Loucy (cell line): Measurements from ENCODE around the gene RNFT2.
A peak's percentile ranks its signal among the peaks of the same experiment; 100 is the strongest.

Experiments
- H2AFZ ChIP-seq: fragments of 200-600 bp; sonication (generic); 2 replicates; pipeline ENCODE4 v1.6.0; 2016; ENCODE audit warnings: antibody characterized with exemption, mild to moderate bottlenecking, low read length, moderate library complexity
- H3F3A ChIP-seq: fragments of 200-600 bp; 2 replicates; pipeline ENCODE4 v1.6.0; 2016; ENCODE audit warnings: antibody characterized with exemption, low read depth, mild to moderate bottlenecking
- H3K27me3 ChIP-seq: fragments of 200-600 bp; sonication (generic); 2 replicates; pipeline ENCODE4 v1.6.1; 2014; ENCODE audit warnings: low read length, mild to moderate bottlenecking; ENCODE audit not compliant: insufficient read depth, poor library complexity, severe bottlenecking
- H3K36me3 ChIP-seq: fragments of 200-600 bp; sonication (generic); 2 replicates; pipeline ENCODE4 v1.6.1; 2016; ENCODE audit warnings: low read length; ENCODE audit not compliant: insufficient read depth
- H3K4me1 ChIP-seq: fragments of 200-600 bp; sonication (generic); 2 replicates; pipeline ENCODE4 v1.5.1; 2014; ENCODE audit warnings: low read length, mild to moderate bottlenecking; ENCODE audit not compliant: insufficient read depth, poor library complexity, severe bottlenecking
- H3K4me2 ChIP-seq: fragments of 200-600 bp; sonication (generic); 2 replicates; pipeline ENCODE4 v1.6.0; 2014; ENCODE audit warnings: antibody characterized with exemption, low read length, low read depth, mild to moderate bottlenecking; ENCODE audit not compliant: poor library complexity, severe bottlenecking
- H3K4me3 ChIP-seq: fragments of 200-600 bp; sonication (generic); 2 replicates; pipeline ENCODE4 v1.5.1; 2014; ENCODE audit warnings: low read length, mild to moderate bottlenecking, mixed read lengths; ENCODE audit not compliant: poor library complexity, severe bottlenecking
- H3K79me2 ChIP-seq: fragments of 200-600 bp; sonication (generic); 2 replicates; pipeline ENCODE4 v1.6.1; 2014; ENCODE audit warnings: low read length; ENCODE audit not compliant: insufficient read depth
- H3K9ac ChIP-seq: fragments of 200-600 bp; sonication (generic); 2 replicates; pipeline ENCODE4 v1.6.0; 2014; ENCODE audit warnings: mild to moderate bottlenecking, low read depth, low read length, moderate library complexity; ENCODE audit not compliant: poor library complexity, severe bottlenecking
- H3K9me2 ChIP-seq: fragments of 200-600 bp; sonication (generic); replicated peaks from 2 replicates; pipeline ENCODE4 v1.6.1; 2016; ENCODE audit warnings: low read depth, low read length, mixed read lengths
- H3K9me3 ChIP-seq: fragments of 200-600 bp; sonication (generic); 2 replicates; pipeline ENCODE4 v1.6.1; 2014; ENCODE audit warnings: mild to moderate bottlenecking, antibody characterized with exemption, low read length, low read depth; ENCODE audit not compliant: insufficient read depth
- H4K20me1 ChIP-seq: fragments of 200-600 bp; sonication (generic); 2 replicates; pipeline ENCODE4 v1.6.0; 2014; ENCODE audit warnings: antibody characterized with exemption, low read length, mild to moderate bottlenecking; ENCODE audit not compliant: insufficient read depth, poor library complexity, severe bottlenecking
- EZH2phosphoT487 ChIP-seq: fragments of 200-600 bp; IDR thresholded peaks from 2 replicates; pipeline ENCODE4 v1.6.1; 2018; ENCODE audit warnings: antibody characterized with exemption, mild to moderate bottlenecking, moderate library complexity, borderline replicate concordance
- TF ChIP-seq, protein P1 (sequence below): fragments of 200-600 bp; sonication (generic); conservative IDR thresholded peaks from 2 replicates; pipeline ENCODE4 v1.5.1; 2014; ENCODE audit warnings: mild to moderate bottlenecking, antibody characterized with exemption, low read length

Gene RNFT2

DNA sequence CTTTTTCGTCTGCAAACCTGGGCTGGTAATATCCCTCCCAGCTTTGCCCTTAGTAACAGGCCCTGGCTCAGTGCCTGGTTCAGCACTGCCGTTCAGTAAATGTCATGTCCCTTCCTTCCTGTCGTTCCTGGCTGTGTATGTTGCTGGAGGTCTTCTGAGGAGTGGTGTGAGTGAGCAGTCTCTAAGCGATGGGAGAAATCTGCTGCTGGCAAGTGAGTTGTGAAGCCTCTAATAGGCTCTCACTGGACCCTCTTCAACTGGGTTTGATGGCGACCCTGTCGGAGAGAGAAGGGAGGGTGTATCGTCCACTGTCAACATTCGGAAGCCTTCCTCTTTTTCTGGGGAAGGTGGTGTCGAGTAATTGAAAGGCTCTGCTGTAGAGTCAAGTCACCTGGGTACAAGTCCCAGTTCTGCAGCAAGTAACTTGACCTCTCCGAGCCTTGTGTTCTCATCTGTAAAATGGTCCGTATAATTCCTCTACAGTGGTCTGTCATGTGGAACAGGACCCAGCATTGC lies 80.3 kb downstream of the RNFT2 start:
- peak overlapping the region; percentile 85 for H3K4me3 ChIP-seq
- TF ChIP-seq EZH2phosphoT487, result no peak
- TF ChIP-seq, protein P1, sequence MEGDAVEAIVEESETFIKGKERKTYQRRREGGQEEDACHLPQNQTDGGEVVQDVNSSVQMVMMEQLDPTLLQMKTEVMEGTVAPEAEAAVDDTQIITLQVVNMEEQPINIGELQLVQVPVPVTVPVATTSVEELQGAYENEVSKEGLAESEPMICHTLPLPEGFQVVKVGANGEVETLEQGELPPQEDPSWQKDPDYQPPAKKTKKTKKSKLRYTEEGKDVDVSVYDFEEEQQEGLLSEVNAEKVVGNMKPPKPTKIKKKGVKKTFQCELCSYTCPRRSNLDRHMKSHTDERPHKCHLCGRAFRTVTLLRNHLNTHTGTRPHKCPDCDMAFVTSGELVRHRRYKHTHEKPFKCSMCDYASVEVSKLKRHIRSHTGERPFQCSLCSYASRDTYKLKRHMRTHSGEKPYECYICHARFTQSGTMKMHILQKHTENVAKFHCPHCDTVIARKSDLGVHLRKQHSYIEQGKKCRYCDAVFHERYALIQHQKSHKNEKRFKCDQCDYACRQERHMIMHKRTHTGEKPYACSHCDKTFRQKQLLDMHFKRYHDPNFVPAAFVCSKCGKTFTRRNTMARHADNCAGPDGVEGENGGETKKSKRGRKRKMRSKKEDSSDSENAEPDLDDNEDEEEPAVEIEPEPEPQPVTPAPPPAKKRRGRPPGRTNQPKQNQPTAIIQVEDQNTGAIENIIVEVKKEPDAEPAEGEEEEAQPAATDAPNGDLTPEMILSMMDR, result no peak
- peak overlapping the region; percentile 89 for H3K4me2 ChIP-seq
- H4K20me1 ChIP-seq, result no peaks in the 10 kb centered on the region
- H3K79me2 ChIP-seq, result no peaks in the 10 kb centered on the region
- H3K27me3 ChIP-seq, result no peaks in the 10 kb centered on the region
- no peaks in the 10 kb centered on the region for H3K36me3 ChIP-seq
- no peaks in the 10 kb centered on the region for H3K9me3 ChIP-seq
- H3K4me1 ChIP-seq, result peaks cover 7% of the 10 kb centered on the region
- peak overlapping the region; percentile 98 for H2AFZ ChIP-seq
- 0 out of 2 replicates have a peak, but pooled peaks cover 3% of the 10 kb centered on the region for H3F3A ChIP-seq
- H3K9ac ChIP-seq, result peak overlapping the region; percentile 86
- no peaks in the 10 kb centered on the region for H3K9me2 ChIP-seq

DNA sequence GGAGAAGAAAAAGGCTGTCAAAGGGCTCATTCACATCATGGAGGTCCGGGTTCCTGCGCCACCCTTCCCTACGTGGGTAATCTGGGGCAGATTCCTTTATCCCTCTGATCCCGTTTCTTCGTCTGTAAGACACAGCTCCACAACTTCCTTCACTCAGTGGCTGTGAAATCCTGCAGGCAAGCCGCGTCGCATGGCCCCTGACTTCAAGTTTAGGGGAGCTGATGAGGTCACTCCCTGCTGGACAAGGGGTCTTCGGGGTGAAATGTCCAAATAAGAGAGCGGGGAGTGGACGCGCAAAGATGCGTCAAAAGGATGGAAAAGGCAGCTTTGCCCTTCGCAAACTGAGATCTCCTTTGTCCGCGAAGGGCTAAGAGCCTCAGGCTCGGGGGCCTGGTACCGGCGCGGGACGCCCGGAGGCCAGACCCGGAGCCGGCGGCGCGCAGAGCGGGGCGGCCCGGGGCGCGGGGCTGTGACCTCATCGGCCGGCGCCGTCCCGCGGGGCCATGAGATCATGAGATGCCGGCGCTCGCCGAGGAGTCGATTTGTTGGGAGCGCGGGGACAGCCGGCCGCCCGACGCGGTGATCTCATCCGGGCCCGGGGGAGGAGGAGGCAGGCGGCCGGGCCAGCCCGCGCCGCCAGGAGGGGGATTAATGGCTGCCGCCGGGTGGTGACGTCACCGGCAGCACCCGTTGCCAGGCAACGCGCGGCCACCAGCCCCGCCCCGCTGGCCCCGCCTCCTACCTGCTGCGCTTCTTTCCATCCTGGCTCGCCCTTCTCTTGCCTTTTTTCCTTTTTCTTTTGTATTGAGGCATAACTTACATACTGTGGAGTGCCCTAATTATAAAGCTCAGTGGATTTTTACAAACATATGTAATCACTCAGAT lies 81.1 kb downstream of the RNFT2 start:
- H3K4me3 ChIP-seq, result peak overlapping the region; percentile 85
- peak overlapping the region; percentile 98 for H2AFZ ChIP-seq
- H3K4me2 ChIP-seq, result peak overlapping the region; percentile 89
- H3K27me3 ChIP-seq, result no peaks in the 10 kb centered on the region
- H3K9me2 ChIP-seq, result no peaks in the 10 kb centered on the region
- peak overlapping the region; percentile 86 for H3K9ac ChIP-seq
- H3F3A ChIP-seq, result 0 out of 2 replicates have a peak, but pooled peaks cover 3% of the 10 kb centered on the region
- peaks cover 7% of the 10 kb centered on the region for H3K4me1 ChIP-seq
- TF ChIP-seq, protein P1, result no peak
- no peak for TF ChIP-seq EZH2phosphoT487
- no peaks in the 10 kb centered on the region for H3K36me3 ChIP-seq
- no peaks in the 10 kb centered on the region for H4K20me1 ChIP-seq
- H3K79me2 ChIP-seq, result no peaks in the 10 kb centered on the region
- H3K9me3 ChIP-seq, result no peaks in the 10 kb centered on the region

DNA sequence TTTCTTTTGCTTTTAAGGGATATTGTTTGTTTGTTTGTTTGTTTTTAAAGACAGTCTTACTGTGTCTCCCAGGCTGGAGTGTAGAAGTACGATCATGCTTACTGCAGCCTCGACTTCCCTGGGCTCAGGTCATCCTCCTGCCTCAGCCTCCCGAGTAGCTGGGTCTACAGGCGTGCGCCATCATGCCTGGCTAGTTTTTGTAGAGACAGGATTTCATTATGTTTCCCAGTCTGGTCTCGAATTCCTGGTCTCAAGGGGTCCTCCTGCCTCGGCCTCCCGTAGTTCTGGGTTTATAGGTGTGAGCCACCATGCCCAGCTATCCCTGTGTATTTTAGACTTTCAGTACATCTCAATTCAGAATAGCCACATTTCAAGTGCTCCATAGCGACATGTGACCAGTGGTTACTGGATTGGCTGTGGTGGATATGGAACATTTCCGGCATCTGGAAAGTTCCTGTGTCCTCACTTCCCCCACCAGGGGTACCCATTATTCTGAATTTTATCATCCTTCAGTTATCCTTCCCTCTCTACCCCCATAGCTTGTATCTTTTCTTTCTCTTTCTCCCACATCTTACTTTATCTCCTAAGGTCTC lies 82.0 kb downstream of the RNFT2 start:
- H4K20me1 ChIP-seq, result no peaks in the 10 kb centered on the region
- no peak overlapping the region for H3K9ac ChIP-seq
- no peaks in the 10 kb centered on the region for H3K27me3 ChIP-seq
- H3F3A ChIP-seq, result 0 out of 2 replicates have a peak, but pooled peaks cover 3% of the 10 kb centered on the region
- H3K9me2 ChIP-seq, result no peaks in the 10 kb centered on the region
- TF ChIP-seq EZH2phosphoT487, result no peak
- TF ChIP-seq, protein P1, result no peak
- peak overlapping the region; percentile 85 for H3K4me3 ChIP-seq
- H3K4me2 ChIP-seq, result peak overlapping the region; percentile 89
- H3K36me3 ChIP-seq, result no peaks in the 10 kb centered on the region; the same call in 1 of the 2 replicates
- H2AFZ ChIP-seq, result peak overlapping the region; percentile 98; the same call in 1 of the 2 replicates
- H3K9me3 ChIP-seq, result no peaks in the 10 kb centered on the region
- peaks cover 7% of the 10 kb centered on the region for H3K4me1 ChIP-seq
- no peaks in the 10 kb centered on the region for H3K79me2 ChIP-seq
